Pancreas (tissue), 10 donors: Measurements from ENCODE around the gene SHCBP1L. TPM values are rescaled to one million over a fixed set of nuclear protein-coding genes. Genes with fewer than 3 reads are reported as not detected.

Experiments
- ATAC-seq, 4 donors: fragments of 200-7000 bp; cut with Tn5 transposase; one replicate each; pipeline versions ENCODE4 v1.8.0 to v1.9.1; 2020; ENCODE audit warnings: mild to moderate bottlenecking in 4 of 4, moderate library complexity in 4 of 4
- DNase-seq, 6 donors: peaks; one replicate each; pipeline ENCODE4 v3.0.0-alpha.2; 2020
- FAIRE-seq: peaks from 2 replicates; lab custom pipeline; 2012; peaks lifted over from hg19 to GRCh38; lab: Jason Lieb, UNC
- H3K27ac ChIP-seq, 4 donors: fragments of 200-600 bp; sonication (generic); 1 replicate in 3 of 4; 2 replicates in 1 of 4; pipeline versions ENCODE4 v1.5.0 to v1.8.0; 2020
- H3K27me3 ChIP-seq, 4 donors: fragments of 200-600 bp; one replicate each; pipeline ENCODE4 v1.8.0; 2021
- H3K36me3 ChIP-seq, 3 donors: fragments of 200-600 bp; sonication (generic) in 1 of 3; one replicate each; pipeline versions ENCODE4 v1.5.0 to v1.8.0; 2020 to 2021
- H3K4me1 ChIP-seq, 3 donors: fragments of 200-600 bp; one replicate each; pipeline ENCODE4 v1.8.0; 2021
- H3K4me3 ChIP-seq, 4 donors: fragments of 200-600 bp; sonication (generic) in 2 of 4; one replicate each; pipeline versions ENCODE4 v1.5.0 to v1.8.0; 2020 to 2021
- H3K9me3 ChIP-seq, 4 donors: fragments of 200-600 bp; one replicate each; pipeline ENCODE4 v1.8.0; 2021
- CTCF ChIP-seq, 4 donors: fragments of 200-600 bp; sonication (generic) in 3 of 4; IDR thresholded peaks; one replicate each; pipeline versions ENCODE4 v1.5.0 to v1.8.0; 2021; ENCODE audit warnings: antibody characterized with exemption in 4 of 4
- WGBS, 2 donors: extraction: QIAGEN DNeasy Blood & Tissue Kit; methylation state at CpG; one replicate each; pipeline ENCODE4 v1.1.7; 2013; 5-methylcytosine and 5-hydroxymethylcytosine counted together
- intact Hi-C, 3 donors: fragments of 100-400 bp; cut with DNase I; formaldehyde crosslinking; loops; one replicate each; pipeline versions ENCODE4 v1.11.1 to v1.14.2; 2022
- polyA plus RNA-seq, 2 donors: library from polyadenylated mRNA; stranded (reverse); fragments of 200-250 nt; gene quantifications; one replicate each; pipeline ENCODE4 v1.2.3, GENCODE V29; 2013
- total RNA-seq, 6 donors: library from RNA; stranded (reverse); fragmentation: NEBNext Ultra II Directional in 4 of 6; extraction: Animal tissue kit (Norgen Biotek cat#: 25700) in 4 of 6; gene quantifications; one replicate each; pipeline versions ENCODE4 v1.2.1 to v1.2.4, GENCODE V29; 2021 to 2023
- donor health status: healthy with polysubstance abuse.
- donor health status: DM: no; HTN: no; CAD: no; lungs with moderate emphysema.
- donor health status: DM: no; HTN: no; CAD: no.
- donor health status: control.
- donor health status: control.
- donor health status: Bipolar disorder and iron deficiency.
- donor health status: DM: yes; HTN: yes; CAD: no.
- donor health status: DM: no; HTN: no; CAD: no.
- donor health status: DM: no; HTN: no; CAD: no.
- donor health status: DM: yes; HTN: yes; CAD: no.

Gene SHCBP1L
- total and polyA plus RNA-seq, 8 donors: not detected

GRCh38 chr1:182851825-182852224 is 101.1 kb downstream of the SHCBP1L start:
- no peaks in the 10 kb centered on the region for H3K4me1 ChIP-seq
- FAIRE-seq (no peak), ATAC-seq (no peak), DNase-seq (no peak)
- 85 to 96% methylated on average over 1 of the region's 1 CpG for WGBS, 2 donors
- H3K36me3 ChIP-seq: peaks cover 0 to 75% (median 29%) of the 10 kb centered on the region in 3 donors
- no peaks in the 10 kb centered on the region for H3K9me3 ChIP-seq
- intact Hi-C loops: no loop called here
- no peaks in the 10 kb centered on the region for H3K27me3 ChIP-seq
- TF ChIP-seq CTCF (IDR thresholded peaks at IDR 0.05): no peak
- H3K4me3 ChIP-seq: no peak overlapping the region
- H3K27ac ChIP-seq: no peak overlapping the region

- peaks cover 0 to 66% (median 26%) of the 10 kb centered on the region in 3 donors for H3K36me3 ChIP-seq
- ATAC-seq (no peak), DNase-seq (no peak), FAIRE-seq (no peak)
- intact Hi-C loops: no loop called here
- no peaks in the 10 kb centered on the region for H3K4me1 ChIP-seq
- no peak overlapping the region for H3K4me3 ChIP-seq
- H3K27me3 ChIP-seq: no peaks in the 10 kb centered on the region
- no peak for TF ChIP-seq CTCF (IDR thresholded peaks at IDR 0.05)
- no peak overlapping the region for H3K27ac ChIP-seq
- 84 to 98% methylated on average over 4 of the region's 4 CpGs for WGBS, 2 donors
- no peaks in the 10 kb centered on the region for H3K9me3 ChIP-seq
These were observed 102.6 kb downstream of the SHCBP1L start for GRCh38 chr1:182850319-182850718.

Other genes with a start within 250 kb of the SHCBP1L start
- 1 to 10 TPM; 1.2 to 9.7 (median 3.3) TPM for gene NPL, start 163.4 kb downstream of the SHCBP1L start, total RNA-seq
- gene NPL, start 163.4 kb downstream of the SHCBP1L start, polyA plus RNA-seq: 1 to 10 TPM; 2.6 to 2.8 TPM
- 10 to 100 TPM; 39.3 to 71.7 (median 58.9) TPM for gene DHX9, start 113.8 kb downstream of the SHCBP1L start, total RNA-seq
- 10 to 100 TPM; 28.5 to 62.1 TPM for gene DHX9, start 113.8 kb downstream of the SHCBP1L start, polyA plus RNA-seq
- 10 to 100 TPM; 16.4 to 50.1 (median 37.0) TPM for gene LAMC1, start 70.3 kb upstream of the SHCBP1L start, total RNA-seq
- gene LAMC1, start 70.3 kb upstream of the SHCBP1L start, polyA plus RNA-seq: 10 to 100 TPM; 11.2 to 12.3 TPM
- 10 to 100 TPM in 2 of 6 donors, 1 to 10 TPM in 4; 1.3 to 31.2 (median 2.2) TPM for gene LAMC2, start 233.1 kb upstream of the SHCBP1L start, total RNA-seq
- 1 to 10 TPM; 1.8 to 2.7 TPM for gene LAMC2, start 233.1 kb upstream of the SHCBP1L start, polyA plus RNA-seq